GM18951 (cell line): ENCODE data around the gene AKR1B15.
"Not testable (repeated sequence)": the region's sequence is repeated elsewhere in the genome, so short reads cannot be mapped to it uniquely, and the experiment has no call there.

Source experiments
- POLR2A ChIP-seq: IDR thresholded peaks from 4 replicates; pipeline ENCODE4 v1.6.1; 2011; ENCODE audit warnings: mild to moderate bottlenecking; ENCODE audit not compliant: insufficient read length, insufficient read depth; ENCODE audit errors: extremely low read depth
- in situ Hi-C: fragments of 300-500 bp; cut with MboI; formaldehyde crosslinking; loops from one replicate; pipeline ENCODE4 v1.12.0; 2022; ENCODE audit warnings: low sequenced_read_pairs, mixed read lengths, inconsistent platforms; ENCODE audit not compliant: unreplicated experiment

AKR1B15 gene

DNA sequence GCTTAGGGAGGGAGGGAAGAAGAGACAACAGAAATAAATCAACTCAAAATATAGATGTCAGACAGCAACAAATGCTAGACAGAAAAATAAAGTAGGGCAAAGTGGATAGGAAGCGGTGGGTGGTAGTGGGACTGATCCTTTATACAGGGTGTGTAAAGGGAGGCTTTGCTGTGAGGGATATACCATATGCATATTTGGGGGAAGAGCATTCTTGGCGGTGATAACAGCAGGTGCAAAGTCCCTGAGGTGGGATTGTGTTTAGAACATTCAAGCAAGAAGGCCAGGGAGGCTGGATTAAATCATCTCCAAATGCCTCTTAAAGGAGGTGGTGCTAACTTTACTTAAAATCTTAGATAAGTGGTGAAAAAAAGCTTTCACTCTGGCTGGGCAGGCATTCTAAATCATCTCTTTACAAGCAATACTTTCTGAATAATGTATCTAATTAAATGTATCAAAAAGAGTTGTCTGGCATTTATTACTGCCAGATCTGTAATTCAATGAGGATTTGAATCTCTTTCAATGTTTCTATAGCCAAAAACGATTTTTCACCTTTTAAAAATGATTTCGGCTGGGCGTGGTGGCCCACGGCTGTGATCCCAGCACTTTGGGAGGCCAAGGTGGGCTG is 9.4 kb upstream of the AKR1B15 start:
- in situ Hi-C loops, result no loop called here
- TF ChIP-seq POLR2A, result no peak

DNA sequence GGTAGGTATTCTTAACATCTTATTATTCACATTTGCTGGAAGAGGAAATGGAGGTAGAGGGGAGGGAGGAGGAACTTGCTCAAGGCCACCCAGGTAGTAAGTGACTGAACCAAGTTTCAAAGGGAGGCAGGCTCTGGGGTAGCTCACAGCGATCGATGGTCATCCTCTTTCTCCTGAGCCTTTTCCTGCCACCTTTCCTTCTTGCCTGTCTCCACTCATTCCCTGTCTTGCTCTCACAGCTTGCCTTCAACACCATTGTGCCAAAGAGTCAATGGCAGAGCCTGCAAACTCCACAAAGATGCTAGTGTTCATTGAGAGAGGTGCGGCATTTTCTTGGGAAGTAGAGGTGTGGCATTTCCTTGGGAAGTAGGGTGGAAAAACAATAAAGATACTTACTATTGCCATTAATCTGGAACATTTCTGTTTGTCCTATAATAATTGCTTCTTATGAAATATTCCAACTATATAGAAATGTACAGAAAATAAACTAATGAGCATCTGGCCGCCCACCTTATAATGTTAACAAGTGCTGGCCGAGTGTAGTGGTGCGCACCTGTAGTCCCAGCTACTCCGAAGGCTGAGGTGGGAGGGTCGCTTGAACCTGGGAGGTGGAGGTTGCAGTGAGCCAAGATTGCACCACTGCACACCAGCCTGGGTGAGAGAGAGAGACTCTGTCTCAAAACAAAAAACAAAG is 7.3 kb upstream of the AKR1B15 start:
- in situ Hi-C loops, result not testable (repeated sequence)

DNA sequence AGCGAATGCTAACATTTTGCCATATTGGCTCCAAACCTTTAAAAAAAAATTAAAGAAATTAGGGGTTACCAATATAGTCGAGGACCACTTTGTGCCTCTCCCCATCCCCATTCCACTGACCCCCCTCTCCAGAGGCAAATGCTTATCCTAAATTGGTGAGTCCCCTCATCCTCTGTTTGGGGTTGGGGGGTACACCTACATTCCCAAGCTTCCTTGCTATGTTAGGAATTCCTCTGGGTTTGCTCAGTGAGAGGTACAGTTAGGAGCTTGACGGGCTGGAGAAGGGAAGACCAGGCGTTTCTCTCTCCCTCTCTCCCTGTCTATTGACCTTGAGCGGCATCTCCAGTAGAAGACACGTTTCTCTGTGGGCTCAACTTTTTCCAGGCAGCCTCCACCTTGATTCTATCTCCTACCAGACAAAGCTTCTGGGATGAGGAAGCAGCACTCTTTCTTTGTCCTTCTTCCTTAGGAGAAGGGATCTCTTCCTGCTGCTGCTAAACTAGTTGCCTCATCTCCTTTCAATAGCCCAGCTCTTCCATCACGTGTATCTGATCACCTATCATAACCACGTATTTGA is 6.6 kb upstream of the AKR1B15 start:
- in situ Hi-C loops, result no loop called here
- TF ChIP-seq POLR2A, result no peak

DNA sequence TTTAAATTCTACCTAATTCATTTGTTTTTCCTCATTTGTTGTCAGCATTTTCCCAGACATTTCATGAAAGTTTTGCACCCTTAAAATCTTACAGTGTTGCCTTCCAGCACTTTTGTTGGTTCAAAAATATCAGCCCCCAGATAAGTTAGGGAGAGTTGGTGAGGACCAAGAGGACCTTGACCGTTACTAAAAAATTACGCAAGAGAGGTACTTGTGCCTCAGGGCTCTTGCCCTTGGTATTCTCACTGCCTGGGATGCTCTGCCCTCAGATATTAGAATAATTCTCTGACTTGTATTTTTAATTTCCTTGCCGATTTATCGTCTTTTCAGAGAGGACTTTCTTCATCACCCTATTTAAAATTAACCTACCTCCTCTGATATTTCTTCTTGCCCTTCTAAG is 3.5 kb upstream of the AKR1B15 start:
- in situ Hi-C loops, result no loop called here
- no peak for TF ChIP-seq POLR2A

DNA sequence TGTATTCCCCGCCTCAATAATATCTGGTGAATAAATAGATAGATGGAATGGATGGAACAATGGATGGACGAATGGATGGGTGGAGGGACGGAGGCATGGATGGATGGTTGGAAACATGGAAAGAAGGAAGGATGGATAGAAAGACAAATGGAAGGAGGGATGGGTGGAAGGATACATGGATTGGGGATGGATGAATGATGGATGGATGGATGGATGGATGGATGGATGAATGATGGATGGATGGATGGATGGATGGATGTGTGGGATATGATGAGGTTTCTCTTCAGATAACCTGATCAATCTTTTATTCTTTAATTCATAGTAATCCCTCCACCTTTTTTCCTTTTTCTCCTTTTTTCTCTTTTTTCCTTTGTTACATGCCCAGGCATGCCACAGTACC is 3.0 kb upstream of the AKR1B15 start:
- in situ Hi-C loops, result no loop called here
- TF ChIP-seq POLR2A, result no peak

DNA sequence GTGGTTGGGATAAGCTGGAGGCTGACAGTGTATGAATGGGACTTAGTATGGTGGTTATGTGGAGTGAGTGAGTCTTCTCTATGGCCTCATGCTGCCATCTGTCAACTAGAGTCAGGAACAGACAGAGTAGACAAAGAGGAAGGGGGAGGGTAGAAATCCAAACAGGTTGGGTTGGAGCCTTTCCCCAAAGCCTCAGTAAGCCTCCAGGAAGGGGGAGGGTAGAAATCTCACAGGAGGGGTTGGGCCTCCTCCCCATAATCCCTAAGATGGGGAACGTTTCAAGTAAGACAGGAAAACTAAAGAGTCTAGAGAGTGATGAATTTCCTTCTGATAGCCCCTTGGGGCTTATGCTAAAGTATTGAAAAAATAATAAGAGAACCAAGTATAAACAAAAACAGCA is 2.0 kb upstream of the AKR1B15 start:
- TF ChIP-seq POLR2A, result no peak
- in situ Hi-C loops, result no loop called here

DNA sequence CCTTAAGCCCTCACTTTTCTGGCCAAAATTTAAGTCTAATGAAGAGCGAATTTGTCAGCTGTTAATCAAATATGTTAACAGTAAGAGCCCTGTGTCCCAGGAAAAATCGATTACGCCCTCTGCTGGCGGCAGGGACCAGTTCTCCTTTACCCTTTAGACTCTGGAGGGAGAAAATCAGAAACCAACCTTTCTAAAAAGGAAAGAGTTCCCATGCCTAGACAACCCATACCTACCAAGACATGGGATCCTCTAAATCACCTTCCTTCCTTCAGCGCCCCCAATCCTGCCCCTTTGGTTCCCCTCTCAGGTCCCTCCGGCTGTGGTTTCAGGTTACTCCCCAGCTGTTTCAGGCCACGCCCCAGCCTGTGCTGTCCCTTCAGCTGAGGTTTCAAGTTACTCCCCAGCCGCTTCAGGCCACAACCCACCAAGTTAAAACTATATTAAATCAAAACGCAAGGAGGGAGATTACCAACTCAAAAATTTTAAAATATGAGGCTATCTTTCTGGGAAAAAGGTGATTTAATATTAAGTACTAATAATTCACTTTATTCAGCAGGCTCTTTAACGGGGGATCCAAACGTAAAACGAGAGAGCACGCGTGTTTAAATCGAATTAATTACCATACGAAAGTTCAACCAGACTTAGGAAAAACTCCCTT is 1.4 kb upstream of the AKR1B15 start:
- no peak for TF ChIP-seq POLR2A
- in situ Hi-C loops, result no loop called here

DNA sequence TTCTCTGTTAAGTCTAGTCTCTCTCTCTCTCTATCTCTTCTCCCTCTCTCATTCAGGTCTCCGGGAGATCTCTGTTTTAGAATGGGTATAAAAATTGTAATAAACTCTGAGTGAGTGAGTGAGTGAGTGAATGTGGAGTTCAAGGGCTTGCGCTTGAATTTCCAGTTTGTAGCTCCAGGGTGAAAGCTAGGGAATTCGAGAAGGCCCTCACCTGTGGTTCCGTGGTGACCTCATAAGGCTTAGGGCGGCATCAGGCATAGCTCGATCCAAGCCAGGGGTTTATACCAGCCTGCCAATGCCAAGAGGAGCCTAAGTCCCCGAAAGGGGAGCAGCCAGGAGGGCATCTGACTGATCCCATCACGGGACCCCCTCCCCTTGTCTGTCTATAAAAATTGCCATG is 456 bp downstream of the AKR1B15 start:
- no peak for TF ChIP-seq POLR2A
- in situ Hi-C loops, result no loop called here

DNA sequence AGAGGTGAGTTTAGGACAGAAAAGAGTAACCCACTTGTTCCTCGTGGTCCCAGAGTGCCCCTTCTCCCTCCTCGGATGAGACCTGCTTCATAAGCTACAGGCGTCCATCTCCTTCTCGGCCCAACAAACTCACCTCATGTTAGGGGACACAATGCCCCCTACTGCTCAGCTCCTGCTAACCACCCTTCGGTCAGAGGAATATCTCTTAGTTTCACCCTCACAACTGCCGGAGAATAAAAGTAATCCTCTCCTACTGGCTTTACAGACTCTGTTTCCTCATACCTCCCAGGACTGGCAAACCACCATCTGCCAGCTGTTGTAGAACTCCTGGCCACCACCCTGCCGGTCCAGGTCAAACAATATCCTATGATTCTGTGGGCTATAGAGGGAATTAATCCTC is 3.2 kb downstream of the AKR1B15 start:
- TF ChIP-seq POLR2A, result no peak
- in situ Hi-C loops, result no loop called here

DNA sequence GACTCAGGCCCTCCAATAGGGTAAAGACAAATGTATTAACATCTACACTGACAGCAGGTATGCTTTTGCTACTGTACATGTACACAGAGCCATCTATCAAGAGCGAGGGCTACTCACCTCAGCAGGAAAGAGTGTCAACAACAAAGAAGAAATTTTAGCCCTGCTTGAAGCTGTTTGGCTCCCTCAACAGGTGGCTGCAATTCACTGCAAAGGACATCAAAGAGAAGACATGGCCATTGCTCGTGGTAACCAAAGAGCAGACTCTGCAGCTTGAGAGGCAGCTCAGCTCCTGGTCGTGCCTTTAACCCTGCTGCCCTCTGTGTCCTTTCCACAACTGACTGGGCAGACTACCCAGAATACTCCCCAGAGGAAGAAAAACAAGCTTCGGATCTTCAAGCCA is 5.1 kb downstream of the AKR1B15 start:
- no peak for TF ChIP-seq POLR2A
- in situ Hi-C loops, result no loop called here

DNA sequence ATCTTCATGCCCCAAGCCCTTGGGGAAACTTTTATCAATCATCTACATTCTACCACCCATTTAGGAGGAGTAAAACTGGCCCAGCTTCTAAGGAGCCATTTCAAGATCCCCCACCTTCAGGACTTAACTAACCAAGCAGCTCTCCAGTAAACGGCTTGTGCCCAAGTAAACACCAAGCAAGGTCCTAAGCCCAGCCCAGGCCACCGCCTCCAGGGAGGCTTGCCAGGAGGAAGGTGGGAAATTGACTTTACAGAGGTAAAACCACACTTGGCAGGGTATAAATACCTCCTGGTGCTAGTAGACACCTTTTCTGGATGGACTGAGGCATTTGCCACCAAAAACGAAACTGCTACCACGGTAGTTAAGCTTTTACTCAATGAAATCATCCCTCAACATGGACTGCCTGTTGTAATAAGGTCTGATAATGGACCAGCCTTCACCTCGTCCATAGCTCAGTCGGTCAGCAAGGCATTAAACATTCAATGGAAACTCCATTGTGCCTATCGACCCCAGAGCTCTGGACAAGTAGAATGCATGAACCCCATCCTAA is 5.6 kb downstream of the AKR1B15 start:
- in situ Hi-C loops, result no loop called here
- TF ChIP-seq POLR2A, result no peak

DNA sequence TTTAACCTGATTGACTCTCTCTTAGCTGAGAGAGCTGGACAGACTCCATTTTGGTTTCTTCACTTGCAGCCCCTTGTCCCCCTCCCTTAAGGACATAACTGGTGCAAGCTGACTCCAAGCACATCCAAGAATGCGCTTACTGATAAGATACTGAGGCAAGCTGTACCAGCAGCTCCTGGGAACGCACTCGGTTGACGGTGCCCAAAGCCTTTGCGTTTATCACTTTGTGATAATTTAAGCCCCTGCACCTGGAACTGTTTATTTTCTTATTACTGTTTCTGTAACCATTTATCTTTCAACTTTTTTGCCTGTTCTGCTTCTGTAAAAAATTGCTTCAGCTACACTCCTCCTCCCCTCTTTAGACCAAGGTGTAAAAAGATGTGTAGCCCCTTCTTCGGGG is 8.5 kb downstream of the AKR1B15 start:
- in situ Hi-C loops, result no loop called here
- TF ChIP-seq POLR2A, result no peak

DNA sequence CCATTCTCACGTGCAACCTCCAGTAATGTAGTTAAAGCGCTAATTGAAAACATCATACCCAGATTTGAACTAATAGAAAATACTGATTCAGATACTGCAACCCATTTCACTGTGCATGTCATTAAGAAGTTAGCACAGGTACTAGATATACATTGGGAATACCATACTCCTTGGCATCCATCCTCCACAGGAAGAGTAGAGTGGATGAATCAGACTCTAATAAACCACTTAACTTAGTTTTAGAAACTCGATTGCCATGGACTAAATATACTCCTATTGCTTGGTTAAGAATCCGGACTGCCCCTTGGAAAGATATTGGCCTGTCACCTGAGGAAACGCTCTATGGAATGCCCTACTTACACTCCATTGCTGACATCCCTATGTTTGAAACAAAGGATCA is 9.5 kb downstream of the AKR1B15 start:
- in situ Hi-C loops, result no loop called here
- no peak for TF ChIP-seq POLR2A

DNA sequence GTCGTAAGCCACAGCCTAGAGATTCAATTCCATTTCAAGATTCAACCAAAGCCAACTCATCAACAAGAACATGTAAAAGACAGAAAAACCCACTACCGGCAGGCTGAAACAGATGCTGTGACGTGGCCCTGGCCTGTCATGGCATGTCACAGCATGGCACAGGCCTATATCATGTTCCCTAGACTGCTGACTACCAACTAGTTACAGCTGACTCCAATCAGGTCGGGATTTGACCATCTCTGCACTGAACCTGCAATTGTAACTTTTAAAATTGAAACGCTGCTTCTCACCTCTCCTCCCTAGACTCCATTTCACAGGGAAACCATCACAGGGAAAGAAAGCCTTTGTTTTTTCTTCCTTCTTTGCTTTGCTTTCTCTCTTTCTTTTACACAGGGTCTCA is 12.7 kb downstream of the AKR1B15 start:
- in situ Hi-C loops, result not testable (repeated sequence)

DNA sequence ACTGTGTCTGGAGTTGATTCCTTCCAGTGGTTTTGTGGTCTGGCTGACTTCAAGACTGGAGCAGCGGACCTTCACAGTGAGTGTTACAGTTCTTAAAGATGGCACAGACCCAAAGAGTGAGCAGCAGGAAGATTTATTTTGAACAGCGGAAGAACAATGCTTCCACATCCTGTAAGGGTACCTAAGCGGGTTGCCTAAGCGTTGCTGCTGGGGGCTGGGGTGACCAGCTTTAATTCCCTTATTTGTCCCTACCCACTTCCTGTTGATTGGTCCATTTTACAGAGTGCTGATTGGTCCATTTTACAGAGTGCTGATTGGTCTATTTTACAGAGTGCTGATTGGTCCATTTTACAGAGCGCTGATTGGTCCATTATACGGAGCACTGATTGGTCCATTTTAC is 13.2 kb downstream of the AKR1B15 start:
- in situ Hi-C loops, result no loop called here
- TF ChIP-seq POLR2A, result no peak

DNA sequence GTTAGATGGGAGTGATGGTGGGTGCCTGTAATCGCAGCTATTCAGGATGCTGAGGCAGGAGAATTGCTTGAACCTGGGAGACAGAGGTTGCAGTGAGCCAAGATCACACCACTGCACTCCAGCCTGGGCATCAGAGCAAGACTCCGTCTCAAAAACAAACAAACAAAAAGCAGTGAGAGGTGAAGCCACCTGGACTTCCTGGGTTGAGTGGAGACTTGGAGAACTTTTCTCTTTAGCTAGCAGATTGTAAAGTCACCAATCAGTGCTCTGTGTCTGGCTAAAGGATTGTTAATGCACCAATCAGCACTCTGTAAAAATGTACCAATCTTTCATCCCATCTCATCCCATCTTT is 14.5 kb downstream of the AKR1B15 start:
- in situ Hi-C loops, result not testable (repeated sequence)
